Liver (tissue), 9 donors: Measurements from ENCODE around the gene SGIP1. TPM values are rescaled to one million over a fixed set of nuclear protein-coding genes. Genes with fewer than 3 reads are reported as not detected.
"Not testable (repeated sequence)": the region's sequence is repeated elsewhere in the genome, so short reads cannot be mapped to it uniquely, and the experiment has no call there.

Experiments
- DNase-seq: peaks from one replicate; pipeline ENCODE4 v3.0.0-alpha.2; 2017; ENCODE audit warnings: low spot score
- H3K27ac ChIP-seq, 2 donors: one replicate each; pipeline ENCODE4 v1.7.0; 2013; ENCODE audit warnings: inconsistent platforms in 2 of 2, low read length in 2 of 2, control low read depth in 1 of 2, low read depth in 1 of 2, mild to moderate bottlenecking in 1 of 2
- H3K27me3 ChIP-seq, 4 donors: one replicate each; pipeline versions ENCODE4 v1.6.1 to v1.7.0; 2013; ENCODE audit warnings: low read length in 3 of 4, inconsistent platforms in 1 of 4, mild to moderate bottlenecking in 1 of 4, moderate library complexity in 1 of 4; ENCODE audit not compliant: control insufficient read depth in 4 of 4, insufficient read depth in 4 of 4
- H3K36me3 ChIP-seq, 4 donors: one replicate each; pipeline versions ENCODE4 v1.6.1 to v1.7.0; 2013; ENCODE audit warnings: low read length in 3 of 4, mild to moderate bottlenecking in 3 of 4, low read depth in 1 of 4, moderate library complexity in 1 of 4; ENCODE audit not compliant: control insufficient read depth in 4 of 4, insufficient read depth in 3 of 4
- H3K4me1 ChIP-seq, 4 donors: one replicate each; pipeline versions ENCODE4 v1.6.1 to v1.7.0; 2013; ENCODE audit warnings: low read length in 3 of 4, mild to moderate bottlenecking in 3 of 4, moderate library complexity in 1 of 4; ENCODE audit not compliant: control insufficient read depth in 4 of 4, insufficient read depth in 4 of 4
- H3K4me3 ChIP-seq, 3 donors: one replicate each; pipeline versions ENCODE4 v1.6.1 to v1.7.0; 2013; ENCODE audit warnings: low read length in 3 of 3, control low read depth in 1 of 3, low read depth in 1 of 3, mild to moderate bottlenecking in 1 of 3
- H3K9ac ChIP-seq, 2 donors: one replicate each; pipeline ENCODE4 v1.7.0; 2013; ENCODE audit warnings: low read length in 2 of 2, mild to moderate bottlenecking in 2 of 2, moderate library complexity in 2 of 2, control low read depth in 1 of 2, low read depth in 1 of 2
- H3K9me3 ChIP-seq, 4 donors: one replicate each; pipeline versions ENCODE4 v1.6.1 to v1.7.0; 2013; ENCODE audit warnings: low read length in 3 of 4; ENCODE audit not compliant: control insufficient read depth in 4 of 4
- ATF3 ChIP-seq: IDR thresholded peaks from 2 replicates; pipeline ENCODE4 v1.6.1; 2016; ENCODE audit warnings: antibody characterized with exemption
- CTCF ChIP-seq: fragments of 150-350 bp; IDR thresholded peaks from 2 replicates; pipeline ENCODE4 v1.5.1; 2017; ENCODE audit warnings: improper control_type of control experiment, low read depth, low read length; ENCODE audit not compliant: missing input control
- EGR1 ChIP-seq, 2 donors: IDR thresholded peaks; 2 replicates each; pipeline ENCODE4 v1.6.1; 2016 to 2018; ENCODE audit warnings: antibody characterized with exemption in 2 of 2, low read depth in 2 of 2
- FOXA1 ChIP-seq: IDR thresholded peaks from 2 replicates; pipeline ENCODE4 v1.6.1; 2016; ENCODE audit warnings: antibody characterized with exemption
- GABPA ChIP-seq, 2 donors: IDR thresholded peaks in 1 of 2; conservative IDR thresholded peaks in 1 of 2; 2 replicates each; pipeline ENCODE4 v1.6.1; 2016; ENCODE audit warnings: antibody characterized with exemption in 2 of 2, mild to moderate bottlenecking in 1 of 2, moderate library complexity in 1 of 2
- HNF4A ChIP-seq, 2 donors: conservative IDR thresholded peaks; 2 replicates each; pipeline ENCODE4 v1.6.1; 2016; ENCODE audit warnings: antibody characterized with exemption in 2 of 2, mild to moderate bottlenecking in 2 of 2
- HNF4G ChIP-seq: IDR thresholded peaks from 2 replicates; pipeline ENCODE4 v1.6.1; 2016; ENCODE audit warnings: antibody characterized with exemption
- JUND ChIP-seq, 2 donors: IDR thresholded peaks; 2 replicates each; pipeline ENCODE4 v1.6.1; 2016; ENCODE audit warnings: antibody characterized with exemption in 2 of 2
- MAX ChIP-seq: IDR thresholded peaks from 2 replicates; pipeline ENCODE4 v1.6.1; 2016; ENCODE audit warnings: antibody characterized with exemption
- NR2F2 ChIP-seq: IDR thresholded peaks from 2 replicates; pipeline ENCODE4 v1.6.1; 2016; ENCODE audit warnings: antibody characterized with exemption
- RAD21 ChIP-seq, 2 donors: IDR thresholded peaks; 2 replicates each; pipeline ENCODE4 v1.6.1; 2016; ENCODE audit warnings: antibody characterized with exemption in 2 of 2, mild to moderate bottlenecking in 2 of 2
- REST ChIP-seq: IDR thresholded peaks from 2 replicates; pipeline ENCODE4 v1.6.1; 2016; ENCODE audit warnings: antibody characterized with exemption, mild to moderate bottlenecking
- RXRA ChIP-seq, 2 donors: IDR thresholded peaks; 2 replicates each; pipeline ENCODE4 v1.6.1; 2017 to 2018; ENCODE audit warnings: antibody characterized with exemption in 2 of 2, mild to moderate bottlenecking in 1 of 2
- SP1 ChIP-seq: IDR thresholded peaks from 2 replicates; pipeline ENCODE4 v1.6.1; 2018; ENCODE audit warnings: antibody characterized with exemption, mild to moderate bottlenecking
- TAF1 ChIP-seq: conservative IDR thresholded peaks from 2 replicates; pipeline ENCODE4 v1.6.1; 2016; ENCODE audit warnings: antibody characterized with exemption, mild to moderate bottlenecking
- YY1 ChIP-seq: IDR thresholded peaks from 2 replicates; pipeline ENCODE4 v1.6.1; 2016; ENCODE audit warnings: antibody characterized with exemption, mild to moderate bottlenecking
- ZBTB33 ChIP-seq: IDR thresholded peaks from 2 replicates; pipeline ENCODE4 v1.6.1; 2016; ENCODE audit warnings: antibody characterized with exemption
- WGBS: extraction: QIAGEN DNeasy Blood & Tissue Kit; methylation state at CpG from one replicate; pipeline ENCODE4 v1.1.7; 2013; 5-methylcytosine and 5-hydroxymethylcytosine counted together
- polyA plus RNA-seq, 2 donors: library from polyadenylated mRNA; stranded (reverse) in 1 of 2; unstranded in 1 of 2; fragments of 200-250 nt in 1 of 2; fragments of >200 nt in 1 of 2; fragmentation: Nextera tagmentation in 1 of 2; extraction: Ambion mirVana in 1 of 2; gene quantifications; one replicate each; pipeline versions ENCODE4 v1.2.1 to v1.2.3, GENCODE V29; 2013 to 2015
- total RNA-seq, 2 donors: library from RNA; depleted of rRNA; stranded (reverse); fragments of >200 nt; gene quantifications; one replicate each; pipeline ENCODE4 v1.2.3, GENCODE V29; 2014
- donor health status: healthy.
- donor health status: healthy.
- donor health status: healthy.
- donor health status: healthy.
- donor health status: healthy.

Gene SGIP1
- total and polyA plus RNA-seq, 4 donors: 0.09 to 2.5 (median 0.38) TPM

GRCh38 chr1:66788231-66788939 lies 254.4 kb downstream of the SGIP1 start:
- Histone ChIP-seq H3K9me3 (peaks cover 0 to 2% (median 0%) of the 10 kb centered on the region in 4 donors), H3K36me3 (no peaks in the 10 kb centered on the region), H3K27me3 (no peaks in the 10 kb centered on the region), H3K4me3 (no peak overlapping the region), H3K27ac (no peak overlapping the region), H3K4me1 (no peaks in the 10 kb centered on the region), H3K9ac (no peak overlapping the region)
- TF ChIP-seq YY1 (no peak), TAF1 (no peak), FOXA1 (no peak), ATF3 (no peak)
- 73% methylated on average over 6 of the region's 6 CpGs for WGBS
- DNase-seq: no peak

GRCh38 chr1:66791621-66792610 lies 258.0 kb downstream of the SGIP1 start:
- H3K4me3 ChIP-seq: no peak overlapping the region
- WGBS: 87% methylated on average over 5 of the region's 5 CpGs
- H3K36me3 ChIP-seq: no peaks in the 10 kb centered on the region
- H3K27me3 ChIP-seq: no peaks in the 10 kb centered on the region
- no peaks in the 10 kb centered on the region for H3K4me1 ChIP-seq
- no peak overlapping the region for H3K9ac ChIP-seq
- DNase-seq: no peak
- TF ChIP-seq REST (no peak), RXRA (IDR thresholded peaks at IDR 0.05) (no peak), HNF4G (no peak), SP1 (no peak), JUND (IDR thresholded peaks at IDR 0.05) (no peak), GABPA (IDR thresholded peaks at IDR 0.05 in 1 of 2, conservative IDR thresholded peaks at IDR 0.05 in 1 of 2) (no peak), EGR1 (IDR thresholded peaks at IDR 0.05; ENCODE audit: low read depth in 2 of 2) (no peak), TAF1 (no peak), NR2F2 (no peak), ZBTB33 (no peak), FOXA1 (no peak), CTCF (no peak), ATF3 (no peak), MAX (no peak), HNF4A (conservative IDR thresholded peaks at IDR 0.05) (no peak), RAD21 (IDR thresholded peaks at IDR 0.05) (no peak)
- no peaks in the 10 kb centered on the region for H3K9me3 ChIP-seq
- H3K27ac ChIP-seq: no peak overlapping the region

- not testable (repeated sequence) for H3K9ac ChIP-seq, H3K4me1 ChIP-seq, DNase-seq, H3K27me3 ChIP-seq, H3K9me3 ChIP-seq, H3K27ac ChIP-seq, H3K4me3 ChIP-seq, H3K36me3 ChIP-seq
- WGBS: 94% methylated on average over 2 of the region's 2 CpGs
These were observed 261.9 kb downstream of the SGIP1 start for GRCh38 chr1:66795839-66796238.
